ENCODE results near the gene CLEC3A. TPM values are rescaled to one million over a fixed set of nuclear protein-coding genes. Genes with fewer than 3 reads are reported as not detected.
"Not testable (repeated sequence)": the region's sequence is repeated elsewhere in the genome, so short reads cannot be mapped to it uniquely, and the experiment has no call there.

The CLEC3A gene, protein sequence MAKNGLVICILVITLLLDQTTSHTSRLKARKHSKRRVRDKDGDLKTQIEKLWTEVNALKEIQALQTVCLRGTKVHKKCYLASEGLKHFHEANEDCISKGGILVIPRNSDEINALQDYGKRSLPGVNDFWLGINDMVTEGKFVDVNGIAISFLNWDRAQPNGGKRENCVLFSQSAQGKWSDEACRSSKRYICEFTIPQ
- total RNA-seq, result not detected
- long read RNA-seq, result 0 reads

DNA sequence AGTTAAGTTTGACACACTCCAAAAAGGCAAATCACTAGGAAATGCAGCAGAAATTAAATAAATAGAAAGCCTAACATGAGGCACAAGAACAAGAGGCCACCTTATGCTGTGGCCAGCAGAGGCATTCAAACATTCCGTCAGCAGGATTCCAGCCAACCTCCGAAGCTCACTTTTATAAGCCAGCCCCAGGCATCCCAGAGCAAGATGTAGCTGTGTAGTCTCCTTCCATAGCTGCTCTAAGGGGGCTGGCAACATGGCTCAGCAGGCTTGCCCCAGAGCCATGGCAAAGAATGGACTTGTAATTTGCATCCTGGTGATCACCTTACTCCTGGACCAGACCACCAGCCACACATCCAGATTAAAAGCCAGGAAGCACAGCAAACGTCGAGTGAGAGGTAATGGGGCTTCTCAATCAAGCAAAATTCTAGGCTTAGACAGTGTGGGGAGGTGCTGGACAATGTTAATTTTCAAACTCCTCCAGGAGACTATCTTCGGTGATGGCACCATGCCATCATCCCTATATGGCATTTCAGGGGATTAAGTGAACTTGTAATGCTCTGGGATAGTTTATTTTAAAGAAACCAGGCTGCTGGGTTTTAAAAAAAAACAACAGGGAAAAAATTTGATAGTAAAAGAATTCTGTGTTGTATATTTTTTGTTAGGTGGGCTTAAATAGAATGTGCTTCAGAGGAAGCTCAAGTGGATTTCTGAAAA lies at the start of gene CLEC3A:
Gene CLEC3A (plus strand): TSS at position 202 of the 714 bp plus-strand sequence. CDS start 79 bp downstream, at position 281.
- intact Hi-C loops (cut with DNase I), result no loop called here
- DNase-seq (ENCODE audit: missing footprints) (no peak), ATAC-seq (no peak)

DNA sequence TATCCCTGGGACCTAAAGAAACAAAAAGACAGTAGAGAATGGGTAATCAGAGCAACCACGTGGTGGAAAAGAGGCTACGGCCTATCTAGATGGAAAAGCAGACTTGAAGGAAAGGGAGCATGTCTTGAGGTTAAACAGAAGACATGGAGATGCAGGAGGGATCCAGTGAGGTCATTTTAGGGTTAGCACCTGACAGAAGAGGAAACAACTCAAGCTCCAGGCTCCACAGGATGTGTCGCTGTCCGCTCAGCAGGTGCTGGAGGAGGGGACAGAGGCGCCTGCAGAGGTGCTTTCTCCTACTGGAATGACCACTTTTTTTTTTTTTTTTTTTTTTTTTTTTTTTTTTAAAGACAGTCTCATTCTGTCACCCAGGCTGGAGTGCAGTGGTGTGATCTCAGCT lies 47.5 kb upstream of the CLEC3A start:
- DNase-seq (ENCODE audit: missing footprints) (no peak), ATAC-seq (no peak)
- intact Hi-C loops (cut with DNase I), result loop anchor here (5.0 kb wide), 1 partner anchor 118 kb away; no protein-coding TSS in a partner anchor

DNA sequence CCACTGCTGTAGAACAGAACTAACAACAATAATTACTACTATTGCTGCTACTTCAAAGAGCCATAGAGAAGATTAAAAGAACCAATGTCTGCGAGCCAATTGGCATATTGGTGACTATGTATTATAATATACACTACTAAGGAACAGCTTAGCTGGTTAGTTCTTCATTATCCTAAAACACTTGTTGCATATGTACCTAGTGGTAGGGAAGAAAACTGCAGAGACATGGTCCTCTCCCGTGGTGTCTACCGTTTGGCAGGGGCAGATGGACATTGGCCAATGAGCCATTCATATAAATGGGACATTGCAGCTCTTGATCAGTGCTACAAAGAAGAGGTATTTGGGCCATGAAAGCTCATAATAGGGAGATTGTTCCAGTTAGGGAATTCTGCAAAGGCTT lies 46.4 kb upstream of the CLEC3A start:
- intact Hi-C loops (cut with DNase I), result no loop called here
- DNase-seq (ENCODE audit: missing footprints) (no peak), ATAC-seq (no peak)

DNA sequence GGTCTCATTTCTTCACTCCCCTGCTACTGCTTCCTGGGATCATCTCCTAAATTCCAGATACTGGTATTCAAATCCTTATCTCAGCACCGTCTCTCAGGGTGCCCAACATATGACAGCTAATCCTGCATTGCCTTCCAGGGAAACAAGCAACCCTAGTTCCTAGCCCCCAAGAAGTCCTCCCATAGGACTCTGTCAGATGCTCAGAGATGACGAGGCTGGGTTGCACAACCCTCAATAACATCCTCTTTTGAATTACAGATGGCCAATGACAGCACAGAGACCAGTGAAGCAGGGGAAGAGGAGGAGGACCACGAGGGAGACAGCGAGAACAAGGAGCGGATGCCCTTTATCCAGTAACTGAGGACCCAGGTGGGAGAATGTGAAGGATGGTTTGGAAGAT lies 45.0 kb upstream of the CLEC3A start:
- intact Hi-C loops (cut with DNase I), result no loop called here
- ATAC-seq, result no peak
- DNase-seq (ENCODE audit: missing footprints), result no peak

DNA sequence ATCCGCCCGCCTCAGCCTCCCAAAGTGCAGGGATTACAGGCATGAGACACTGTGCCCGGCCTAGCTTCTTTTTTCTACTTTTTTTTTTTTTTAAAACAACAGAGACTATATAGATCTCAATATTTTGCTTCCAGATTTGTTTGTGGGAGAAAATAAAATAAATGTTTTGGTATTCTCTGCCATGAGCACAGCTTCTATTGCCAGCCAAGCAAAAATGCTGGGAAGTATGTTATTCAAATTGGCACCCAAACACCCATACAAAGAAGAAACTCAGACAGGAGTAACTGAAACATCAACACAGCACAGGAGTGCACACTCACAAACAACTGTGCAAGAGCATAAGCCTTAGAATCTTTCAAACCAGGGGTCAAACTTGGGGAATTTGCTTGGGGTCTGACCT lies 37.2 kb upstream of the CLEC3A start:
- ATAC-seq (no peak), DNase-seq (ENCODE audit: missing footprints) (no peak)
- intact Hi-C loops (cut with DNase I), result no loop called here

DNA sequence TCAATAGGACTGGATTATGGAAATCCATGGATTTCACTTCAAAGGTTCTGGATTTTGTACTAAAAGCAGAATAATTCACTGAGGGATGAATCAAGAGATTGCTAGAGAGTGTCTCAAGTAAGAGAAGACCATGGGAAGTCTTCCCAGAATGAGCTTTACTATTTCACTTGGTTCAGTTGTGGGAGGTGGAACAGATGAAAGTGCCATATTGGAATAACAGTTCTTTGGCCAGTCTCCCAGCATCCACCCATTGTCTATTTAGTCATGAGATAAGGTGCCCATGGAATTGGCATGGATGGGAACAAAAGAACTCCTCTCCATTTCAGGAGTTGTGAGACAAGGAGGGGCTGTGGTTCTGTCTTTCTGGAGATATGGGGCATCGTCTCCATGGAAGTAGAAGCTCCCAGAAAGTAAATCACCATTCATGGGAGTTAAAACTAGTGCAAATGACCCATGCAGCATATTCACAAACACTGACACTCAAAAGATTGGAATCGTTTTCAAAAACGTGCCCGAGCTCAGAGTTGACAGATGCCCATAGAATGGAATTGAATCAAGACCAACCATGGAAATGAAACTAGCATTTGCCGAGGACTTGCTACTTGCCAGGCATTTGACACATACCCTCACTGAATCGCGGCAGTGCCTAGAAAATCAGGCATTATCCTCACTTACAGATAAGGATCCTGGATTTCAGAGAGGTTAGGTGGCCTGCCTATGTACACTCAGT lies 36.2 kb upstream of the CLEC3A start:
- intact Hi-C loops (cut with DNase I), result no loop called here
- DNase-seq (ENCODE audit: missing footprints) (no peak), ATAC-seq (no peak)

DNA sequence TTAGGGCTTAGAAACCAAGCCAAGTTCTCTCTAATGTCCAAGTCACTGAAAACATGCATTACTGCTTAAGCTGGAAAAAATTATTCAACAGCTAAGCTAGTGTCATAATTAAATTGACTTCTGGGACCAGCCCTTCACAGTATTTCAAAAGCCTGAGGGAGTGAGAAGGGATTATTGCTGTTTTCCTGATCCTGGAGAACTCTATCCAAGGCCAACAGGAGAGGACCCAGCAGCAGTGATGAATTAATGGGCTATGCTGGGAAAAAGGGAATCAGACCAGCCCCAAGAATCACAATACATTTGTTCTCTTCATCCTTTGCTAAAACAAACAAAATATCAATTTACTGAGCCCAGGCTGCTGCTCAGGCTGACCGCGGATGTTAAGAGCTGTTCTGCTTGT lies 34.5 kb upstream of the CLEC3A start:
- no peak for DNase-seq (ENCODE audit: missing footprints)
- no peak for ATAC-seq
- intact Hi-C loops (cut with DNase I), result no loop called here

DNA sequence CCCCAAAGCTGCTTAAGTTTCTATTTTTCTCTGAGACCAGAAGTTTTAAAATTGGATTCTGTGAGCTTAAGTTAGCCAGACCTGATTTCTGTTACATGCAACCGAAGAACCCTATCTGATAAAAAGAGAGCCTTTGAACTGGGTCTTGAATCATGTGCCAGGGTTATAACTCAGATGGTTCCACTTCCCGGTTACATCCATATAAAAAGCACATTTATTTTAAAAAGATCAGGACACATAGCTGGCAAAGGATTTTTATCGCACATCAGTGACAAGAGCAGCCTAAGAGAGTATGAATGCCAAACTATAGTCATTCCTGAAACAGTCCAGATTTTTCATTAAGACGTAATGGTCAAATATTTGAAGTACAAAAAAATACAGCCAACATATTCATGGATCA lies 32.5 kb upstream of the CLEC3A start:
- ATAC-seq (no peak), DNase-seq (ENCODE audit: missing footprints) (no peak)
- intact Hi-C loops (cut with DNase I), result no loop called here

DNA sequence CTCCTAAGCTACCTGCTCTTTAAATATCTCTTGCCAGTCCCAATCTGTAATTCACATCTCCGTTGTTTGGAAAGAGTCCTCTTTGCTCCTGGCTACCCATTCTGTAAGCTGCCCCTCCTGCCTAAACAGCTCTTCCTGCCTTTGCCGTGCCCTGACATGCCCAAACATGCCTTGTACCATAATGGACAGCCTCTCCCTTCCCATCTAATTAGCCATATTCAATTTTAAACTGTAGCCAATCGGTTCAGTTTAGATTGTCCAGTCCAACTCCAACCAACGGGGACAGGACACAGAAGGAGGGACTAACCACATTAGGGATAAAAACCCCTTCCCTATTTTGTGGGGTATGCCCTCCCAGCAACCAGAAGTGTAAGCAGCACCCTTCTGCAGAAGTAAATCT lies 30.6 kb upstream of the CLEC3A start:
- DNase-seq (ENCODE audit: missing footprints), result no peak
- ATAC-seq, result no peak
- intact Hi-C loops (cut with DNase I), result no loop called here

DNA sequence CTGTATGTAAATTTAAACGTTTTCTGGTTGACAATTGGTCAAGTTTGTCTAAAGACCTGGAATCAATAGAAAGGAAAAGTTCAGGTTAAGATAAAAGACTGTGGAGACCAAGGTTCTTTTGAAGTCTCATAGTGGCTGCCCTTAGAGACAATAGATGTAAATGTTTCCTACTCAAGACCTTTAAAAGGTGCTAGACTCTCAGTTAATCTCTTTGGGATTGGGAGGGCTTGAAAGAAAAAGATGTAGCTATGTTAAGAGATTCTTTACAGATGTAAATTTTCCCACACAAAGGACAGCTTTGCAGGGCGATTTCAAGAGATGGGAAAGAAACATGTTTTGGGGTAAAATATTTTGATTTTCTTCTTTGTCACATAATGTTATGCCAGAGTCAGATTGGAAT lies 30.0 kb upstream of the CLEC3A start:
- intact Hi-C loops (cut with DNase I); ATAC-seq; DNase-seq (ENCODE audit: missing footprints): not testable (repeated sequence)

DNA sequence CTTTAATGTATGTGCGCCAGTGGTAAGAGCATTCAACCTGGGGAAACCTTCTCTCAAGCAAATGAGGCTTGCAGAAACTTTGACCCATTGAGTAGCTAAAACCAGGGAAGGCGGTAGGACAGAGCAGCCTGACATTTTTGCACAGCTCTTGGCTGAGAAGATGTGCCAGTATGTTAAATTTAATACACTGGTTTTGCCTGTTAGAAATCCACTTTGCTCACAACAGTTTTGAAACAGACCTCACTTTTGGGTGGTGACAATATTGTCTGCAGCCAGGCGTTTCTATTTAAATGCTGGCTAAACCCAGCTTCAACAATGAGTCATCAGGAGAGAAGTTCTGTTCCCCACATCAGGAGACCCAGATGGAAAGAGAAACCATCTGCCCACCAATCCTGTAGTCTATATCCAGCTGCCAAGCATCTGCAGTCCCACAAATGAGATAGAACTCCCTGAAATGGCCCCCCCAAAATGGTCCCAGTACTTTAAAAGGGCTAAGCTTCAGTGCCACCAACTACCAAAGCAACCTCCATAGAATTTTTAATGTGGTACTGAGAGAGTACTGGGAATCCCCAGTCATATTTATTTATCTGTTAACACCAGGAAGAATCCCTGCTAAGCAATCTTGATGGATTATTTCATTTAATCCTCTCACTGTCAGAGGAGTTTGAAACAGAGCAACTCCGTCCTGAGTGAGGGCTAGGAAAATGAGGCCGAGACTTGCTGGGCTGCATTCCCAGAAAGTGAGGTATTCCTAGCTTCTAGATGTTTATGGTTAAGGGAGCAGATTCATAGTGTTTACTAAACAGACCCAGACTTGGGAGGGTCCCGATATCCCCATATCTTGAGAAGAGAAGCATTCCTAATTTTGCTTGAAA lies 29.0 kb upstream of the CLEC3A start:
- DNase-seq (ENCODE audit: missing footprints), result no peak
- peak; percentile 72 for ATAC-seq
- intact Hi-C loops (cut with DNase I), result no loop called here

DNA sequence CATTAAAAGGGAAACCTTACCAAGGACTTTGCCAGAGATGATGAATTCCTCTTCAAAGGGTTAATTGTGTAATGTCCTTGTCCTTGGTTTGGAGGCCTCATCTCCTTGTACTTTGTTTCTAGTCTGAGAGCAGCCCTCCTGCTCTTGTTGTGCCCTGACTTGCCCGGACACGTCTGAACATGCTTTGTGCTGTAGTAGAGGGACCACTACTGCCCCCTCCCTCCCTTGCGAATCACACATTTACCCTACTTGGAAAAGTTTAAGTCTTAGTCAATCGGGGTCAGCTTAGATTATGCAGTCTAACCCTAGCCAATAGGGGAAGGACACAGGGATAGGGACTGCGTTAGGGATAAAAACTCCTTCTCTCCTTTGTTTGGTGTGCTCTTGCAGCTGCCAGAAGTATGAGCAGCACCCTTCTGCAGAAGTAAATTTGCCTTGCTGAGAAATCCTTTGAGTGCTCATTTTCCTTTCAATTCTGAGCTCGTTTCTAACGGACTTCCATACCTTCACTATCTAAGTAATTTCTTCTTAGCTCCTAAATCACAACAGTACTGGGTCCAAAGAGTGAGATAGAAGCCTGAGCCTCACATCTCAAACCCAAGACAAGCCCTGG lies 26.4 kb upstream of the CLEC3A start:
- ATAC-seq (no peak), DNase-seq (ENCODE audit: missing footprints) (no peak)
- intact Hi-C loops (cut with DNase I), result no loop called here

DNA sequence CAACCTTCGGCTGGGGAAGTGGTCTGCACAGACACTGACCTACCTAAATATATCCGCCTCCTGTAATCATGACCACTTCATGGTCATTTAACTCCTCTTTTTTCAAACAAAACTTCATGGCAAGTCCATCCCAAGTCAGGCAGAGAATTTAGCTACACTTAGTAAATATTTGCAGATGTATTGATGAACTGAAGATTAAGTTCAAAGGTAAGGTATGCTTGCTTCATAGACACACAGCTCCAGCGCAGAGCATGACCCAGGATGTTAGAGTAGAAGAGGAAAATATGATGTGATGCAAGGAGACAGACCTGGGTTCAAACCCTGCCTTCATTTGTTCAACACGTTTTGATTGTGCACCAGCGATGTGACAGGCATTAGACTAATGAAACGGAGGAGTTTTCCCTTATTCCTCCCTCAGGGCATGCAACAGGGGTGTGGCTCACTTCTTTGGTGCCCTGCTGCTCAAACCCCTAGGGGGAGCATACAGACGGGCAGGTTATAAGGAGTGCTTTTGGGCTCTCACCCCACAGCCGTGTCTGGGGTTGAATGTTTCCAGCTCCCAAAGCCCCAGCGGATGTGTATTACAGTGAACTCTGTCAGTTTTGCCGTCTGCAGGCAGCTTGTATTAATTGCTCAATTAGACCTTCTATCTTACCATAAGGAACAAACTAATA lies 23.9 kb upstream of the CLEC3A start:
- DNase-seq (ENCODE audit: missing footprints) (no peak), ATAC-seq (no peak)
- intact Hi-C loops (cut with DNase I), result no loop called here

DNA sequence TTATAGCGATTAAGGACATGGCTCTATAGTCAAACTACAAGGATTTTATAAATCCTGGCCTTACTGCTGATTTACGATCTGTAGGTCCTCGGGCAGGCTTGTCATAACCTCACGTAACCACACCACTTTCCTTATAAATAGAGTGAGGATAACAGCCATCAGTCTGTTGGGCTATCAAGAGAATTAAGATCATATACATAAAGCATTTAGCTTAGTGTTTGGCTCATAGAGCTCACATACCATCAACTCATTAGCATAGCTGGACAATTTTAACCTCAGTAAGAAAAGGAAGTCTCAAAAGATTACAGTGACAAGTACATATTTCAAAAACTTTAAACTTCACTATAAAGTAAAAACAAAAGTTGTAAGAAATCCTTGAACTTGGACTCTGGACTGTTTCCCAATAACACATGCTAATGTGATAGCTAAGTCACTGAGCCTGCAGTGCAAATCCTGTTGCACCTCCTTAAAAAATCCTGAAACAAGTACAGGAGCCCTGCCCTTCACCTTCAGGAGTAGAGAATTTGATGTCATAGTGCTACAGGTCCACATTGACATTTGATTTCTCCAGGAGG lies 20.8 kb upstream of the CLEC3A start:
- no peak for DNase-seq (ENCODE audit: missing footprints)
- intact Hi-C loops (cut with DNase I), result loop anchor here (5.0 kb wide), 2 partner anchors 96 to 764 kb away; partner anchors contain the start of gene WWOX
- ATAC-seq, result no peak

DNA sequence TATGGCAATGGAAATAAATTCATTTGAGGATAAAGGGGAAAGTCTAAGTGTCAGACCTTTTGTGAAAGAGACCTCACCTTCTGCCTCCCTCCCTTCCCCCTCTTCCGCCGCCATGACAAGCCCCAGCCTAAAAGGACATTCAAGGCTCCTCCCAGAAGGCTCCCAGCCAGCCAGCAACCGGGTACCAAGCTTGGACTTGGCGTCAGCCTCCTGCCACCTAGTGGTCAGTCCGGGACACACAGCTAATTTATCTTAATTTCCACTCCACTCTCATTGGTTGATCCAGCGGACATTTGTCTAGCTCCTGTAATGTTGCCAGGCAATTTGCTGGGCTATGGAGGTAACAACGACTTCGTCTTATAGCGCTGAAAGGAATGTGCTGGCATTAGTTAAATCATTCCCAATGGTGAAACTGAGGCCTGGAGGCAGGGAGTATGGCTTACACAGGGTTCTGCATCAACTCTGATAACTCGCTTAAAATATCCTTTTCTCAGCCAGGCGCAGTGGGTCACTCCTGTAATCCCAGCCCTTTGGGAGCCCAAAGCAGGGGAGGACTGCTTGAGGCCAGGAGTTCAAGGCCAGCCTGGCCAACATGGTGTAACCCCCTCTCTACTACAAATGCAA lies 19.3 kb upstream of the CLEC3A start:
- intact Hi-C loops (cut with DNase I), result loop anchor here (1.0 to 5.0 kb wide), 3 partner anchors 94 to 766 kb away; partner anchors contain the start of gene WWOX
- DNase-seq (ENCODE audit: missing footprints), result peak; percentile 89

DNA sequence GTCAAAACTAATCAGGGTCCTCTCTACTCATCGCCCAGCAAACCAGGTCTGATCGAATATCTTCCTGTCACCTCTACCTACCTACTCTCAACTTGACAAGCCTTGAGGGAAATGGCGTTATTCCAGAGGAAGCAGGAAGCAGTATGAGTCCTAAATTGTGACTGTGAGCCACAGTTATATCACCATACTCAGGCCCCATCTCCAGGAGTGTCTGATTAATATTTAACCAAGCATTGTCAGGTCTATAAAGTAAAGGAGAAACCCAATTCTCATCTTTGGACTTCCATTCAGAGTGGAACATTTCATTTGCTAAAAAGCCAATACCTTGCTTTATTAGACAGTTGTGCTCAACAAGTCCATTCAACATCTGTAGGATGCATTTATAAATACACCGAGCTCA lies 17.8 kb upstream of the CLEC3A start:
- intact Hi-C loops (cut with DNase I), result loop anchor here (5.0 kb wide), 2 partner anchors 93 to 767 kb away; partner anchors contain the start of gene WWOX
- no peak for ATAC-seq
- DNase-seq (ENCODE audit: missing footprints), result no peak

More for the DNA sequence above, 19.3 kb upstream of the CLEC3A start:
- peak; percentile 86 for ATAC-seq

DNA sequence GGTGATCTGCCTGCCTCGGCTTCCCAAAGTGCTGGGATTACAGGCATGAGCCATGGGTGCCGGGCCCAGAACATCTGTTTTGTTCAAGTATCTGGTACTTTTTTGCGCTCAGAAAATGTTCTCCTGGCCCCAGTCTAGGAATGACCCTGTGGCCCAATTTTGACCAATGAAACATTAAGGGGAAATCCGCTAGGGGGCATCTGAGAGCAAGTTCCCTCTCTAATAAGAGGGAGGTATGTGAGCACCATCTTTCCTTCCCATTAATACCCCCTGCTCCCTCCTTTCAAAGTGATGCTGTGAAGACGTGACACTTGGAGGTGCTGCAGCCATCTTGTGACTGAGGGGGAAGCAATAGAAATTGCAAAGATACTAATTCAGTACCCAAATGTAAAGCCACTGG lies 16.5 kb upstream of the CLEC3A start:
- ATAC-seq, result no peak
- intact Hi-C loops (cut with DNase I), result no loop called here

More for the DNA sequence above, 16.5 kb upstream of the CLEC3A start:
- DNase-seq (ENCODE audit: missing footprints), result no peak

Measured in Right ventricle myocardium inferior (tissue), 1 donor.